PFSK-1 (cell line): ENCODE data around the gene SEL1L2.

Experiments
- FOXP2 ChIP-seq: optimal IDR thresholded peaks from 2 replicates; pipeline ENCODE3; 2011; ENCODE audit warnings: borderline replicate concordance, control low read depth, inconsistent platforms; ENCODE audit not compliant: insufficient read depth; ENCODE audit errors: extremely low read length, extremely low read depth
- POLR2AphosphoS5 ChIP-seq: IDR thresholded peaks from 2 replicates; pipeline ENCODE4 v1.6.1; 2012; ENCODE audit warnings: low read depth, mild to moderate bottlenecking, control low read depth, low read length, moderate library complexity
- SIN3A ChIP-seq: IDR thresholded peaks from 2 replicates; pipeline ENCODE4 v1.6.1; 2012; ENCODE audit warnings: mild to moderate bottlenecking, low read length, moderate library complexity, borderline replicate concordance; ENCODE audit not compliant: insufficient read depth
- TAF1 ChIP-seq: IDR thresholded peaks from 2 replicates; pipeline ENCODE4 v1.6.1; 2012; ENCODE audit warnings: low read length, control low read depth, borderline replicate concordance; ENCODE audit not compliant: insufficient read depth
- TF ChIP-seq, protein P1 (sequence below), 2 experiments: IDR thresholded peaks; 2 replicates each; pipeline versions ENCODE4 v1.6.1 to v1.8.0; 2011 to 2012; ENCODE audit warnings: low read depth in 2 of 2, low read length in 2 of 2, control low read depth in 1 of 2, inconsistent platforms in 1 of 2, mild to moderate bottlenecking in 1 of 2, moderate library complexity in 1 of 2; ENCODE audit not compliant: insufficient read depth in 1 of 2

Gene SEL1L2

DNA sequence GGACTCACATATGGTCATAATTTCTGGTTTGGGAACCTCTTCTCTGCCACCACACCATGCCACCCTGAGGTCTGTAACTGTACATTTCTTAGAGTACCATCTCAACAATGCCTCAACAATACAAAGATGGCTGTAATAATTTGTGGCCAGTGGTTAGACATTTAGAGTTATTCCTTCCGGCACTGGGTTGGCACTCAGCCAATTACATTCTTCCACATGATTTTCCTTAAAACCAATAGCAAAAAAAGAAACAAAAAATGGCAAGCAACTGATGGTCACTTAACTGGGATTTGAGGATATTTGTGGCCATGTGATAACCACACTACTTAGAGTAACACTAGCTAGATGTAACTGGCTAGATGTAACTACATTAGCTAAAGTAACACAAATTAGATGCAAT lies 79.9 kb downstream of the SEL1L2 start:
- no peak for TF ChIP-seq TAF1
- no peak for TF ChIP-seq FOXP2
- TF ChIP-seq POLR2AphosphoS5 = no peak

DNA sequence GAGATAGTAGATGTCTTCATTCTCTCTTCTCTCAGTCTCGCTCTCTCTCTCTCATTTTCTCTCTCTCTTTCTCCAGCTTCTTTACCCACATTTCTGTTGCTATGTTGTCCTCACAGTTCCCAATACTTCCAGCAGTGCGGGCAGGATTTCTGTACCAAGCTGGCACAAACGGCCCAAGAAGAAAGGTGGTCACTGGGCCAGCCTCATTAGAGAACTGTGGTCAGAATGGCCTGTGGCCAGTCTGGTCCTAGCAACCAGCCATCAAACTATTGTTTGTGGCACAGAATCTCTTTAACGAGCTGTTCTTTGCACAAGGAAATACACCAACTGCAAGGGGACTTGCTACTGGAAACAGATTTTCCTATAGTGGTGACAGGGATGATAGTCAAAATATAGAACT lies 81.3 kb downstream of the SEL1L2 start:
- TF ChIP-seq TAF1 (no peak), SIN3A (no peak), POLR2AphosphoS5 (no peak)

DNA sequence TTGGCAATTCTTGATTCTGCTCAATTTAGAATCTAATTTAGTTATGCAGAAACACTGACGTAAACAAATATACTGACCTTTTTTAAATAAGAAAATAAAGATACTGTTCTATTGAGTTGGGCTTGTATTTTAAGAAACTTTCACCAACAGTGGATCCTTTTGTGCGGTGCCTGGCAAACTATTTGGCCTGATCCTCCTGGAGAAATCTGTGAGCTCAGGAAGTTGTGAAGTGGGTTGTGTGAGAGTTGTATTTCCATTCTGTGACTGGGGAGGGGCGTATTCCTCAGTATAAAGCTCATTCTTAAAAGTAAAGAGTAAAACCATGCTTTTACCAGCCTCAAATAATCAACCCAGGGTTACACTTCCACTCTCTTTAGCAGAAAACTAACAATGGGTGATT lies 85.6 kb downstream of the SEL1L2 start:
- TF ChIP-seq TAF1 (no peak), POLR2AphosphoS5 (no peak), FOXP2 (no peak), SIN3A (no peak)
- TF ChIP-seq, protein P1, sequence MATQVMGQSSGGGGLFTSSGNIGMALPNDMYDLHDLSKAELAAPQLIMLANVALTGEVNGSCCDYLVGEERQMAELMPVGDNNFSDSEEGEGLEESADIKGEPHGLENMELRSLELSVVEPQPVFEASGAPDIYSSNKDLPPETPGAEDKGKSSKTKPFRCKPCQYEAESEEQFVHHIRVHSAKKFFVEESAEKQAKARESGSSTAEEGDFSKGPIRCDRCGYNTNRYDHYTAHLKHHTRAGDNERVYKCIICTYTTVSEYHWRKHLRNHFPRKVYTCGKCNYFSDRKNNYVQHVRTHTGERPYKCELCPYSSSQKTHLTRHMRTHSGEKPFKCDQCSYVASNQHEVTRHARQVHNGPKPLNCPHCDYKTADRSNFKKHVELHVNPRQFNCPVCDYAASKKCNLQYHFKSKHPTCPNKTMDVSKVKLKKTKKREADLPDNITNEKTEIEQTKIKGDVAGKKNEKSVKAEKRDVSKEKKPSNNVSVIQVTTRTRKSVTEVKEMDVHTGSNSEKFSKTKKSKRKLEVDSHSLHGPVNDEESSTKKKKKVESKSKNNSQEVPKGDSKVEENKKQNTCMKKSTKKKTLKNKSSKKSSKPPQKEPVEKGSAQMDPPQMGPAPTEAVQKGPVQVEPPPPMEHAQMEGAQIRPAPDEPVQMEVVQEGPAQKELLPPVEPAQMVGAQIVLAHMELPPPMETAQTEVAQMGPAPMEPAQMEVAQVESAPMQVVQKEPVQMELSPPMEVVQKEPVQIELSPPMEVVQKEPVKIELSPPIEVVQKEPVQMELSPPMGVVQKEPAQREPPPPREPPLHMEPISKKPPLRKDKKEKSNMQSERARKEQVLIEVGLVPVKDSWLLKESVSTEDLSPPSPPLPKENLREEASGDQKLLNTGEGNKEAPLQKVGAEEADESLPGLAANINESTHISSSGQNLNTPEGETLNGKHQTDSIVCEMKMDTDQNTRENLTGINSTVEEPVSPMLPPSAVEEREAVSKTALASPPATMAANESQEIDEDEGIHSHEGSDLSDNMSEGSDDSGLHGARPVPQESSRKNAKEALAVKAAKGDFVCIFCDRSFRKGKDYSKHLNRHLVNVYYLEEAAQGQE (IDR thresholded peaks at IDR 0.05; ENCODE audit: insufficient read depth in 1 of 2, low read depth in 2 of 2, low read length in 2 of 2) = no peak

DNA sequence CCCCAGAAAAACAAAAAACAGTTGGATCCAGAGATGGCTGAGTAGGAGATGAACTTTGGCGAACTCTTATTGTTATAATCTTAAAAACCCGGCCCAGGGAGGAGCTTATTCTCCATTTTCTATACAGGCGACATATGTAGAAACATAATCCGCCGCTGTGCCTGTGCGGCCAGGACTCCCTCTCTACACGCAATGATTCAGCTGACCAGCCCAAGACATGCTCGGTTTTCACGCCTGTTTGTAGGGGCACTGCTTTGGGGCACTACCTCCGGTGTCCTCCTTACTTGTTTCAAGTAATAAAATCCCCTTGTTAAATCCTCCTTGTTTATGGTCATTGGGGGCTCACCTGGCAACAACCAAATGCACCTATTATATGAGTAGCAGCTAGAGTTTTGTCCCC lies 89.9 kb downstream of the SEL1L2 start:
- TF ChIP-seq, protein P1 (IDR thresholded peaks at IDR 0.05; ENCODE audit: insufficient read depth in 1 of 2, low read depth in 2 of 2, low read length in 2 of 2) = no peak
- TF ChIP-seq SIN3A (no peak), TAF1 (no peak), FOXP2 (no peak)

DNA sequence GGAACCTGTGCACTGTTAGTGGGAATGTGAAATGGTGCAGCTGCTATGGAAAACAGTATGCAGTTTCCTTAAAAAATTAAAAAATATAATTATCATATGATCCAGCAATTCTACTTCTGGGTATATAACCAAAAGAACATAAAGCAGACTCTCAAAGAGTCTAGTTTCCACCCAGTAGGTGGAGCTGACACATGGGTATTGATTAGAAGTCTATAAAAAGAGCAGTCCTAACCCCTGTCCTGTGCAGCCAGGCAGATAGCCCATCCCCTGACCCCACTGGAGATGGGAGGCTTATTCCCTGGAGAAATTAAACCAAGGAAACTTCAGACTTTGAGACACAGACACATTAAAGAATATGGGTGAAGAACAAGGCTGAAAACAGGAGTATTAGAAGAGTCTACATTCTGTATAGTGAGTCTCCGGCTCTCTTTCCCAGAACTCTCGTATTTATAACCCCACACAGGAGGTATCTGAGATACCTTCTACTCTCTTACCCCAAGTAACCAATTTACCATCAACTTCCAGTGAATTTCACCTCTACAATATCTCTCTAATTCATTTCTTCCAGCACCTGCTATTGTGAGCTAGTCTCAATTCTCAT lies 92.3 kb downstream of the SEL1L2 start:
- TF ChIP-seq FOXP2 (no peak), POLR2AphosphoS5 (no peak), SIN3A (no peak), TAF1 (no peak)
- TF ChIP-seq, protein P1 (IDR thresholded peaks at IDR 0.05; ENCODE audit: insufficient read depth in 1 of 2, low read depth in 2 of 2, low read length in 2 of 2) = no peak

DNA sequence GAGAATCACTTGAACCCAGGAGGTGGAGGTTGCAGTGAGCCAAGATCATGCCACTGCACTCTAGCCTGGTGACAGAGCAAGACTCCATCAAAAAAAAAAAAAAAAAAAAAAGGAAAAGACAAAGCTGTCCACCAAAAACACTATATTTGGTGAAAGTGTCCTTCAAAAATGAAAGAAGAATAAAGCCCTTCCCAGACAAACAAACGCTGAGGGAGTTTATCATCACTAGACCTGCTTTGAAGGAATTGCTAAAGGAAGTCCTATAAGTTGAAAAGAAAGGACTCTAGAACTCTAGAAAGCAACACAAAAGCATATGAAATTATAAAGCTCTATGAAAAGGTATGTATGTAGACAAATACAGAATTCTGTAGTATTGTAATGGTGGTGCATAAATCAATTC lies 98.8 kb downstream of the SEL1L2 start:
- TF ChIP-seq FOXP2 (no peak), SIN3A (no peak), POLR2AphosphoS5 (no peak), TAF1 (no peak)
- TF ChIP-seq, protein P1 (IDR thresholded peaks at IDR 0.05; ENCODE audit: insufficient read depth in 1 of 2, low read depth in 2 of 2, low read length in 2 of 2) = no peak
